GM21786 (cell line): ENCODE measurements around the gene F2RL2.

Experiments used
- ATAC-seq: cut with Tn5 transposase; IDR thresholded peaks from one replicate; pipeline ENCODE4 v1.9.1; 2021; ENCODE audit not compliant: unreplicated experiment

The F2RL2 gene

GRCh38 chr5:76585783-76586217, 37.4 kb downstream of the F2RL2 start:
- no peak for ATAC-seq

GRCh38 chr5:76583163-76584047, 39.8 kb downstream of the F2RL2 start:
- ATAC-seq, result no peak

- ATAC-seq, result peak; percentile 90
These were observed 40.7 kb downstream of the F2RL2 start for GRCh38 chr5:76582230-76583162.

- no peak for ATAC-seq
These were observed 42.2 kb downstream of the F2RL2 start for GRCh38 chr5:76580981-76581380.

- no peak for ATAC-seq
These were observed 43.9 kb downstream of the F2RL2 start for GRCh38 chr5:76579166-76579937.

- ATAC-seq, result no peak
These were observed 46.2 kb downstream of the F2RL2 start for GRCh38 chr5:76576996-76577395.

- no peak for ATAC-seq
These were observed 46.8 kb downstream of the F2RL2 start for GRCh38 chr5:76576450-76576849.

GRCh38 chr5:76571559-76571958, 51.6 kb downstream of the F2RL2 start:
- no peak for ATAC-seq

GRCh38 chr5:76570153-76570552, 53.0 kb downstream of the F2RL2 start:
- ATAC-seq, result no peak
